Inflammatory macrophage treated with lipopolysaccharide for 1 hour (primary cell): ENCODE data around the gene CATSPERB.
"Not testable (repeated sequence)": the region's sequence is repeated elsewhere in the genome, so short reads cannot be mapped to it uniquely, and the experiment has no call there.

Experiments
- DNase-seq, 2 donors: peaks; one replicate each; pipeline ENCODE4 v3.0.0-alpha.2; 2020 to 2022

CATSPERB gene, protein sequence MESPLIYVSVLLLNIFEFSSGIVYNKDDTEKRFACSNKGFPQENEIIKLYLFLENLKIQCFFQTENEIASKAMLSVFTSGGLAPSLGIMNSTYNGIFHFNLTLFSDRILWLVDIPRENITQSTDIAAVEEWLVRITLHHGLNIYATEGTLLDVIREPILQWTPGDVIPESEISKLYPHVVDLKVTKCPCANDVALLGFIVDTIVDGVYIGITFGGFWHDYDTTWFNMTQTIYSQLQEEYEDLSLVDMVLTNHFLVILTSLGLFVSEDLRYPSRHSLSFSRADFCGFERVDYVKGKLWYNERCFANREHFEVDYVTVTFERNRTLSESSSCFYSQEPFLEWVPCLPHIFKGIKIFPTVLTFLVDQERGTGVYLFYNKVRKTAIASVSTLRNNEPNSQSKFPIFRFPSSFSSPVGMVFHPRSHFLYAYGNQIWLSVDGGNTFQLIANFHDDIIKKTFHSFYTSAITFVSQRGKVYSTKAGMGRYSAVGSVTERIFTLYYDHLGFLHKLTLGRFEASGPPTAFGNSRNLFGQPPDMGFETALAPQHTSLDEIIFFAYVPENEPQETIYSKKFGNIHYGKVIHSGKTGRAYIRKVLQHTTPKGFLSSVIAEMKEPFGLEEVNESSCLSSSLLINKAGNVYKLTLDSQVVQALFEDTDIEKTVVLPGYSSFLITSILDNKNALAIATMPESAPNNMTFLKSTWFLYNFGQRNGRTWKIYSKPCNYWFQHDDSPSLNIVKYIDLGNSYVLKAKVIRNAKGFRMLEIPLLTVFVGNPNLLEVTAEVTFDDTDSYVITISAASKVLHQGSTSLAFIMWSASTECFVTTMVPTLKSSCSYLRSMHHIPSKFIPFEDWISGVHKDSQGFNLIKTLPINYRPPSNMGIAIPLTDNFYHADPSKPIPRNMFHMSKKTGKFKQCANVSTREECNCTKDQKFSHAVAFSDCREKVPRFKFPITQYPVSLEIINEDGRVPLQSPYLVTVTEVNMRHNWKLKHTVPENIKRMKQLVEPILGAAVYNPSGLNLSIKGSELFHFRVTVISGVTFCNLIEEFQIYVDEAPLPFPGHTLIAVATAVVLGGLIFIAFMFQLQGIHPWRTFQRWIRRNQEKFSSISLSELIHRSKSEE

DNA sequence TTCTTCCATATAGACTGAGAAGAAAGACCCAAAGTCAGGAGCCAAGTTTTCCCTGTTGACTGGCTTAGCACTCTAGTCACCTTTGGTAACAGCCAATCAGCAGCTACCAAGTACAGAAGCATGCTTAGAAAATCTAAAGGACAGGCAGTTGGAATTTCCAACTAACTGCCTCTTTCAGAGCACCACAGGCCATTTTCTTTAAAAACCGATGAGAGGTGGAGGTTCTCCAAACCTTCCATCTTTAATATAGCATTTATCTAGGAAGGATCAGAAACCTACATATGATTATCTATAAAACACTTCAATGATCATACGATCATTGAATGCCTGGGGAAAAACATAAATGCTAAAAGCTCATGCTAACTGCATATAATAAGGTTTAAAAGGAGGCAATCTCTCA, at the start of gene CATSPERB:
Gene CATSPERB, minus strand, starts transcription at position 101 of the 400 bp plus-strand sequence. CDS start 2,607 bp downstream, outside the sequence.
- DNase-seq: no peak

DNA sequence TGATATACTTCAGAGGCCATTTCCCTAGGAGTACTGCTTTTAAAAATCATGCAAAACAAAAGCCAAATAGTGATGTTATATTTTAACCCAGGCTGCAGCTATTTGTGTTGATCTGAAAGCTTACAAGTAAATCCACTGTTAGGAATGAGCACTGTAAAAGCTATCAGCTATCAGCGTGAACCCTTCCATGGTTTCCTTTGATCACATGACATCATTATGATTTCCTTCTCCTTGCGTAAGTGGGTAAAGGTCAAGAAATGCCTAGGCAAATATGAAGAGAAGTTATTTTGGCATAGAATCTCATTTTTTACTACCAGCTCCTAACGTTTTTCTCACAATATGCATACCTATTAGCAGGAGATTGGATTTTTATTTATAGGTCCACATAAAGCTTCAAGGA, 48.6 kb upstream of the CATSPERB start:
- DNase-seq: peak; percentile 22 to 41

DNA sequence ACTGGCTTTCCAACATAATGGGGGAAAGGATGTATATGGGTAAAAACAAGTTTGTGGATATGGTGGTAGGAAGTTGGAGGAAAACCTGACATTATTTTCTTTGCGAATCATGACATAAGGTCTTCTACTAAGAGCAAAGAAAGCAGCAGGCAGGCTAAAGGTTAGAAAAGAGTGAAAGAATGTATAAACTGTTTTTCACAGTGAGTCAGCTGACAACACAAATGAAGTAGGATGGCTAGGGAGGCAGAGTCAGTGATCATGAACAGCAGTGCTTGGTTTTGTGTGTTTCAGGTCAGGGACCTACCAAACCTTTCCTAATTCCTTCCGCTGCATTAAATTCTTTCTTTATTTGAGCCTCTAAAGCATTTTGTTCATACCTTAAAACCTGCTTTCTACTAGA, 46.3 kb upstream of the CATSPERB start:
- no peak for DNase-seq

DNA sequence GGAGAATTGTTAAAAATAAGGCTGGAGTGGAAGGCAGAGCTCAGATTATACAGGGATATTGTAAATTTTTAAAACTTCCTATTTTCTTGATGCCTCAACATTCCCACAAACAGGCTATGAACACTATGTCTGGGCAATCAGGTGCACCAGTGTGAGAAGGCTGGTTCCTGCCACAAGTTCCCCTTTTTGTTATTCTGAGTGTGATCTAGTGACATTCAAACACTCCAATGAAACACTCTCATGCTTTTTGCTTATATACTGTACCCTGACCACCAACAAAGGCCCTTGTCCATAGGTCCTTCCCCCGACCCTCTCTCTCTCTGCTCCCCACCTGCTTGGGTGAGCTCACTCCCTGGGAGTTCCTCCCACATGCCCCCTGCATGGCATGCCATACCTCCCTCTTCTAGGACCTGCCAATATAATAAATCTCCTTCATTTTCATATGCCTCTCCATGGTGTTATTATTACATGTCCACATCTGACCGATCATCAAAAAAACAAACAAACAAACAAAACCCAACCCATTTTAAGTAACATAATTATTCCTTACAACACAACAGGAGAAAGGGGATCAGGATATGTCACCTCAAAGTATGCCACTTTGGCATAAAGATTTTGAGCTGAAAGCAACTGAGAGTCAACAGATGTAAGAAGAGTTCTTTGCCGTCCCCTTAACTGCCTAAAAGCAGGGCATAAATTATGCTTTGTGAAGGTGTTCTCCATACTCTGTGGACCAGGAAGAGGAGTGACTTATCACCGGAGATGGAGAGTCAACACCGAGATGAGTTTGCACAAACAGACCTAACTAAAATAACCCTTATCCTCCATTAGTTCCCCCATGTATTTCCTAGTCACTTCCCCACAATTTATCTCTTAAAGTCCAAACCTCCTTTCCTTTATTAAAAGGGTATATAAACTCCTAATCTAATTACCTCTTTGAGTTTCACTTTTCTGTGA, 42.5 kb upstream of the CATSPERB start:
- DNase-seq: peak in 1 of 2 donors; percentile 6

DNA sequence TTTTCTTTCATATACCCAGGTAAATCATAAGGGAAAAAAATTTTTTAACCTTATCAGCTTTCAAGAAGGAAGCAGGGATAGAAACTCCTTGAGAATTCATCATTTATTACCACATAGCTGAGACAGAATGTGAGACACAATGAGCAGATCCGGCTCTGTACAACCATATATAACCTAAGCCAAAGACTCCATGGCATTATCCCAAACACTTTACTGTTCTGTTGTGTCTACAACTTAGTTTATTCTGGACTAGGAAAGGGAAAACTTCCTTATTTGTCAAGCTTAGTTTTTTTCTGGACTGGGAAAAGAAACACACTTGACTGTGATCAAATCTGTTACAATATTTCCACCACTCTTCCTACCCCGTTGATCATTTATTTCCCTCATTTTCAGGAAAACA, 38.3 kb upstream of the CATSPERB start:
- no peak for DNase-seq

DNA sequence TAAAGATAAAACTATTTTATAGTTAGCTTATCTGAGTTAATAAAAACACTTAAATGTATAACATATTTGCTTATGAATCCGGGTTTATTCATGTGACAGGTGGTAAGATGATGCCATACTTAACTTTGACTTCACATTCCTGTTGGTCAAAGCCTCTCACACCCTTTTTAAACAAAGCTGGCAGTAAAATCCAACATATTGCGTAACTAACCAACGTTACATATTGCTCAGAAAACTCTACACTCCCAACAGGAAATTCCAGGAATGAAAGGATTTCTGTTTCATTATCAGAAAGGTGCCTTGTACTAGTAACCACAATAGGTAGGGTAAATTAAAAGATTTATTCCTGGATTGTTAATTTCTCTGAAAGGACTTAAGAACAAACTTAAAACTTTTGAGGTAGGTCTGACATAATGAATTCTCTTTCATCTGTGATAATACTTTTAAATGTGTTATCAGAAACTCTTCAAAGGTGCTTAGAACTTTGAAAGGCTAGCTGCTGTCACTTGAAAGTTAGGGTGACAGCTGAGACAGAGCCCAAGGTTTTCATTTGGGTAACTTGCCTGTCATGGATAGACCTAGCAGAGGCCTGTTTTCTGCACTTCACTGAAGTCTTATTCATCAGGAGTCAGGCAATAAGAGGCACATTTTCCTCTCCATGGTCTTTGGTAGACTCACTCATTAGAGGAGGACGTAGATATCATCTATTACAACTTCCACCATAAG, 23.8 kb upstream of the CATSPERB start:
- no peak for DNase-seq

DNA sequence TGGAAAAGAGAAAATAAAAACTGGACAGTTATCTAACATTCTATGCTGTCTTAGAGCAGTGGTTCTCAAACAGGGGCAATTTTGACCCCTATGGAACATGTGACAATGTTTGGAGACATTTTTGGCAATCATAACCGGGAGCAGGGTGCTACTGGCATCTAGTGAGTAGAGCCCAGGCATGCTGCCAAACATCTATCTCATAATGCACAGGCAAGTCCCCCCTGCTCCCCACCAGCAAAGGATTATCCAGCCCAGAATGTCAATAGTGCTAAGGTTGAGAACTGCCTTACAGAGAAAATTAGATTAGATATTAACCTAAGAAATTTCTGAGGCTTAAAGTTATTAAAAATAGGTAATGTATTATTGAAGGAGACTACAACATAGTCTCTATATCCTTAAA, 22.9 kb upstream of the CATSPERB start:
- DNase-seq: no peak

DNA sequence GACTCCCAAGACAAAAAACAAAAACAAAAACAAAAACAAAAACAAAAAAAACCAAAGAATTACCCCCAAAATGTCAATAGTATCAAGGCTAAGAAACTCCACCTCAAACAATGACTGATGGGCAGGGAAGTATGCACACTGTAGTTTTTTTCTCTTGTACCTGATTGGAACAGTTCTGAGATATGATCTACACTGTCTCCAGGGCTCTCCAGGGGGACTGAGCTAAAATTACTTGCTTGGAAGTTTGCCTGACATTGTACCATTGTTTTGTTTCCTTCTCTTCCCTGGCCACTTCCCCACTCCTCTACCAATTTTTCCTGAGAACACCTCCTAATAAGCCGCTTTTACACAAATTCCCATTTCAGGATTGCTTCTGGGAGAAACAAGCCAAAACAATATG, 22.3 kb upstream of the CATSPERB start:
- DNase-seq: no peak

DNA sequence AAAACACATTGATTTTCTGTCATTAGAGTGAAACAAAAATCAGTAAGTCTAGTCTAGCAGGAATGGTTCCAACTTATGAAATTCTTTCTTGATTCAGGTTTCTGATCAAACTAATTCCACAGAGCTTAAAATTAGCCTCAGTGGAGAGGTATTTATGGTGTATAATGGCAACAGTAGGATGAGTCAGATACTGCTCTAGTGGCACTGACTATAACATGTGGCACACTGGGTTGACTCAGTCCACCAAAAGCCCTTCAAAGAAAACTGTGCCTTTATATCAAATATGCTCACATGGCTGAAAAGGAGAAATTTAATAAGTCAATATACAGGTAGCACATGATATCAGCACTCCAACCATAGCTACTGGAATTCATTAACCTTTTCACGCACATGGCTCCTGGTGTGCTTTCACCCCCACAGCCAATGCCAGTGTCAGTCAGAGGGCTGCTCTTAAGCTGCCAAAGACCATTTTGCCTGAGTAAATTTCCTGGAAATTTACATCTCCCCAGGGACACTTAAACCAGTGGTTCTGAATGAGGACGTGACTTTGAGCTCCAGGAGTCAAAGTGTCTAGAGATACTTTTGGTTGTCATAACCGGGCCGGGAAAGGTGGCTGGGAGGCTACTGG, 21.7 kb upstream of the CATSPERB start:
- no peak for DNase-seq

DNA sequence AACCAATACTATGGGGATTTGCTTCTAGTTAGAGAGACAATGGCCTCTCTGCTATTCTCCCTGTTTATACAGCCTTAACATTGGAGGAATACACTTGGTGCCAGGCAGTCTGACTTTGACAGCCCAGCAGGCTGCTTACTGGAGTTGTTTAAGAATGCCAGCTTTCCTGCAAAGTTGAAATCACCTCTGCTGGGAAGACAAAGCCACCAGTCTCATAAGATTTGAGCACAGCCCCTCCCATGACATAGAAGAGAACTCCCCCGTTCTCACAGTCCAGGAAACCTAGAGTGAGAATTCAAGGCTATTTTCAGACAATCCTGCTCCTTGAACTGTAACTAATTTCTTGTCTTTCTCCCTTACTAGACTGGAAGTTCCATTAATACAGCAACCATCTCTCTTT, 21.1 kb upstream of the CATSPERB start:
- DNase-seq: no peak

DNA sequence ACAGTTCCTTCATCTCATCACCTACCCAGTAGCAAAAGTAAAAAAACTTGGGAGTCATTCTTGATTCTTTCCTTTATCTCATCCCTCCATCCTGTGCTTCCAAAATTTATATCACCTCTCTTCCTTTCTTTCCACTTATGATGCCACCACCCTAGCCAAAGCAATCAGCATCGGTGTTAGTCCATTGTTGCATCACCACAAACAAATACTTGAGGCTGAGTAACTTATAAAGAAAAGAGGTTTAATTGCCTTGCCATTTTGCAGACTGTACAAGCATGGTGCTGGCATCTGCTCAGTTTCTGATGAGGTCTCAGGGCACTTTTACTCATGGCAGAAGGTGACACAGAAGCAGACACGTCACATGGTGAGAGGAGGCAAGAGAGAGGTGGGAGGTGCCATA, 19.8 kb upstream of the CATSPERB start:
- no peak for DNase-seq

DNA sequence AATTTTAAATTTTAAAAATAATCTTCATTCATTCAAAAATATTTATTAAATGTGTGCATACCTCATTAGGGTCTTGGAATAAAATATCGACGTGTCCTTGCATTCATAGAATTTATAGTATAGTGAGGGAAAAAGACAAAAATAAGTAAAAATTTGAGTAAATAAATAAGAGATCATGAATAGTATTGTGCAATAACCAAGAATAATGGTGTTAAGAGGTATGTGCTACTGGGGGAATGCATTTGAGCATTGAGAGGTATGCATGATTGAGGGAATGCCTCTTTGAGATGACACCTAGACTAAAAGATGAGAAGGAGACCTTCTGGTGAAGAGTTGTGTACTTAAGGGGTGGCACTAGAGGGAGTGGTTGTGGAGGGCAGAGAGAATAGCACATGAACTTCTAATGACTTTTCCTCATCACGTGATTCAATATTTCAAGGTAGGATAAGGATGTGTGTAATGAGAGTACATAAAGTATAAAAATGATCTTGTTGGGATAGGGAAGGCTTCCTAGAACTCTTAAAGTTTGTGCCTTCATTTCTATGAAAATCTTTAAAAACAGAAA, 18.8 kb upstream of the CATSPERB start:
- DNase-seq: no peak

DNA sequence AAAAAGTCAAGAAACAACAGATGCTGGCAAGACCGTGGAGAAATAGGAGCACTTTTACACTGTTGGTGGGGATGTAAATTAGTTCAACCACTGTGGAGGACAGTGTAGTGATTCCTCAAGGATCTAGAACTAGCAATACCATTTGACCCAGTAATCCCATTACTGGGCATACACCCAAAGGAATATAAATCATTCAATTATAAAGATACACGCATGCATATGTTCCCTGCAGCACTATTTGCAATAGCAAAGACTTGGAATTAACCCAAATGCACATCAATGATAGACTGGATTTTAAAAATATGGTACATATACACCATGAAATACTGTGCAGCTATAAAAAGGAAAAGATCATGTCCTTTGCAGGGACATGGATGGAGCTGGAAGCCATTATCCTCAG, 18.0 kb upstream of the CATSPERB start:
- no peak for DNase-seq

DNA sequence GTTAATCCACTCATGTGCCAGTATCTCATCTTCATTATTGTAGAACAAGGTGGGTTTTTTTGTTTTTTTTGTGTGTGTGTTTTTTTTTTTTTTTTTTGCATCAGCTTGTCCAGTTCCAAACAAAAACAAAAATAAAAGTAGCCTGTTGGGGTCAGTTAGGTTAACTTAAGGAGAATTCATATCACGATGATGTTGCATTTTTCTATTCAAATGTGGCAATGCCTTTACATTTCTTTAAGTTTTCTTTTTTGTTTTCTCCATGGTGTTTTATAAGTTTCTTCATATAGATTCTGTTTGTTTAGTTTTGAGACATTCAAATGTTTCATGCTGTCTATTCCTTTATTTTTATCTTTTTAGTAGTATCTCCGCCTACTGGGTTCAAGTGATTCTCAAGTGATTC, 16.2 kb upstream of the CATSPERB start:
- DNase-seq: no peak

DNA sequence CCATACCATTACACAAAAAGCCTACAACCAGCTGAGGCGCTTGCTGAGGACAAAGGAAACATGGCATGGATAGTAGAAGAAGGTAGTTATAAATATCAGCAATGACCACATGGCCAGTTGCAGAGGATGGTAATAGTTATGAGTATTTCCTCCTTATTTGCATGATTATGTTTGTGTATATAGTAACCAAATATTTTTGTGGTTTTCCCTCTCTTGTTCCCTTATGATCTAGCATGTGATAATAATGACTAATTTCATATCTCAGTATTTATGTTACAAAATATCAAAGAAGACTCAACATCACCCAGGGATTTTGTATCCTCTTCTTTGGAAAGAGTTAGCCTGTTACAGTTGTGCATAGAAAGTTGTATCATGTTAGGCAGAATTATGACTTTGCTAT, 13.5 kb upstream of the CATSPERB start:
- DNase-seq: peak; percentile 52 to 84

DNA sequence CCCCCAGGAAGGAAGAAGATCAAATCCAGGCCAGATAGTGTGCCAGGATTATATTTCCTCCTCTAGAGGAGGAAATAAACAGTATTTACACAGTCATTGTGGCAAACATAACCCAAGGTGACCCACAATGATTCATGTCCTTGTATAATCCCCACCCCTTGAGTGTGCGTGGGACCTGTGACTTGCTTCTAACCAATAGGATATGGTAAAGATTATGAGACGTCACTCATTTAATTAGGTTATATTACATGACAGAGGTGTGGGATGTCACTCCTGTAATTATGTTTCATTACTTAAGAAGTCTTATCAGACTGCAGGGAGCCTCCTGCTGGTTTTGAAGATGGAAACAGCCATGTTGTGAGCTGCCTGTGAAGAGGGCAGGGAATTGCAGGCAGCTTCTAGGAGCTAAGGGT, 12.2 kb upstream of the CATSPERB start:
- DNase-seq: peak; percentile 21 to 54

DNA sequence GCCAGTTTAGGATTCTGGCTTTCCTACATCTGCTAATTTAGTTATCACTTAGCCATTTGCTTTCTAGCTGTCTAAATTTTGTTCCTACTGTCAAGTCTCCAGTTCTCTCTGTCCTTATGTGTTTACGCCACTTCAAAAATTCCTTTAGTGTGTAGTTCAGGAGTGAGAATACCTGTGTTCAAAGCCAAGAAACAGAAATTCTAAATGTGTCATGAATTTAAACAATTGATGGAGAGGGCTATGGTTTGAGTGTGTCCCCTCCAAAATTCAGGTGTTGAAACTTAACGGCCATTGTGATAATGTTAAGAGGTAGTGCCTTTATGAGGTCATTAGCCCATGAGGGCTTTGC, 11.4 kb upstream of the CATSPERB start:
- no peak for DNase-seq

DNA sequence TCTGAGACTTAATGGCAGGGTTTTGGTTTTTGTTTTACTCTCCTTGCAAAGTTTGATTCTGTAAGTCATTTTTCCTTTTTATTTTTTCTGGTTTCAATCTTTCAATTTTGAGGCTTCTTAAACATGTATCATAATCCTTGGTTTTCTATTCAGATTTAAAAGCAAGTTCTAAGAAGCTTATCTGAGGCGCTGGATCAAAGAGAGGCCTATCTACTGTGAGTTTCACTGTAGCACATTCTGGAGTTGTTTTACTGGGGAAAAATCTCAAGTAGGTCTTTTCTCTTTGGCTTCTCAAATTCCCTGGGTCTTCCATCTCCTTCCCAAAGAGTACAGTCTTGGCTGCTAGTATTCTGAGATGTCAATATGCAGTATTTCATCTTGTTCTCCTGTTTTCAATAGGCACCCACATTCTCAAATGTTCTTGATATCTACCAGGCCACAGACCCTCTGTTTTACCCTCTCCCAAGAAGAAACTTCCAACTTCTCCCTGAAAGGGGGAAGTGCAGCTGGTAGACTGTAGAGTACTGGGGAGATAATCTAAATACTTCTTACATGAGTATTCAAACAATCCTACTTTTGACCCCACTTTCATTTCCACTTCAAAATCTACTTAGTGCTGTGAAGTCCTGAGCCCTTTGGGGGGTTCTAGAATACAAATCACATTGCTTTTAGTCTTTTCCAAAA, 10.9 kb upstream of the CATSPERB start:
- no peak for DNase-seq

DNA sequence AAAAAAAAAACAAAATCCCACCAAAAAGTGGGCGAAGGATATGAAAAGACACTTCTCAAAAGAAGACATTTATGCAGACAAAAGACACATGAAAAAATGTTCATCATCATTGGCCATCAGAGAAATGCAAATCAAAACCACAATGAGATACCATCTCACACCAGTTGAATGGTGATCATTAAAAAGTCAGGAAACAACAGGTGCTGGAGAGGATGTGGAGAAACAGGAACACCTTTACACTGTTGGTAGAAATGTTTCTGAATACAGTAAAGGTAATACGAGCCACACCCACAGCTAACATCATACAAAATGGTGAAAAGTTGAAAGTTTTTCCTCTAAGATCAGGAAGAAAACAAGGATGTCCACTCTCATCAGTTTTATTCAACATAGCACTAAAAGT, 8.0 kb upstream of the CATSPERB start:
- not testable (repeated sequence) for DNase-seq

DNA sequence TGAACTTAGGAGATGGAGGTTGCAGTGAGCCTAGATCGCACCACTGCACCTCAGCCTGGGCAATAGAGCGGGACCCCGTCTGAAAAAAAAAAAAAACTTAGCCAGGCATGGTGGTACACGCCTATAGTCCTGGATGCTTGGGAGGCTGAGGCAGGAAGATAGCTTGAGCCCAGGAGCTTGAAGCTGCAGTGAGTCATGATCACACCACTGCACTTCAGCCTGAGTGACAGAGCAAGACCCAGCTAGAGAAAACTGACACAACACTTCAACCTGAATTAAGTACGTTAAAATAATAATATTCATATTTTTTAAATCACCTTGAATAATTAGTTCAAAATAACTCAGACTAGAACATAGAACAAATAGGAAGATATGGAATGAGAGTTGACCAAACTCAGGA, 5.7 kb upstream of the CATSPERB start:
- DNase-seq: no peak
